HL-60 (cell line): Measurements from ENCODE around the gene POC1B.

Experiments
- DNase-seq, 2 experiments: peaks; one replicate each; pipeline ENCODE4 v3.0.0-alpha.2; 2010 to 2020; ENCODE audit warnings: low read depth in 1 of 2, low spot score in 1 of 2
- H3K27ac ChIP-seq: fragments of 250-450 bp; sonication (Bioruptor Pico); replicated peaks from 2 replicates; pipeline ENCODE4 v1.5.1; 2020; ENCODE audit warnings: mild to moderate bottlenecking, moderate library complexity
- H3K27me3 ChIP-seq: fragments of 250-450 bp; sonication (Bioruptor Pico); 2 replicates; pipeline ENCODE4 v1.5.1; 2021; ENCODE audit warnings: mild to moderate bottlenecking, moderate library complexity; ENCODE audit not compliant: insufficient read depth, poor library complexity, severe bottlenecking
- H3K4me3 ChIP-seq: replicated peaks from 2 replicates; pipeline ENCODE4 v1.5.1; 2011; ENCODE audit warnings: mild to moderate bottlenecking, control low read depth, low read length; ENCODE audit not compliant: insufficient read depth
- GABPA ChIP-seq: IDR thresholded peaks from 2 replicates; pipeline ENCODE4 v1.6.1; 2012; ENCODE audit warnings: low read depth
- POLR2AphosphoS5 ChIP-seq: IDR thresholded peaks from 2 replicates; pipeline ENCODE4 v1.6.1; 2012; ENCODE audit warnings: low read depth
- SPI1 ChIP-seq: IDR thresholded peaks from 2 replicates; pipeline ENCODE4 v1.6.1; 2012; ENCODE audit warnings: low read depth, mild to moderate bottlenecking, borderline replicate concordance
- TF ChIP-seq, protein P1 (sequence below): IDR thresholded peaks from 2 replicates; pipeline ENCODE4 v1.6.1; 2012; ENCODE audit warnings: low read depth; ENCODE audit not compliant: insufficient replicate concordance
- TF ChIP-seq, protein P2 (sequence below): IDR thresholded peaks from one replicate; pipeline ENCODE4 v1.5.1; 2011; ENCODE audit warnings: low read length, control low read depth, inconsistent platforms; ENCODE audit not compliant: insufficient read depth

POC1B gene

DNA sequence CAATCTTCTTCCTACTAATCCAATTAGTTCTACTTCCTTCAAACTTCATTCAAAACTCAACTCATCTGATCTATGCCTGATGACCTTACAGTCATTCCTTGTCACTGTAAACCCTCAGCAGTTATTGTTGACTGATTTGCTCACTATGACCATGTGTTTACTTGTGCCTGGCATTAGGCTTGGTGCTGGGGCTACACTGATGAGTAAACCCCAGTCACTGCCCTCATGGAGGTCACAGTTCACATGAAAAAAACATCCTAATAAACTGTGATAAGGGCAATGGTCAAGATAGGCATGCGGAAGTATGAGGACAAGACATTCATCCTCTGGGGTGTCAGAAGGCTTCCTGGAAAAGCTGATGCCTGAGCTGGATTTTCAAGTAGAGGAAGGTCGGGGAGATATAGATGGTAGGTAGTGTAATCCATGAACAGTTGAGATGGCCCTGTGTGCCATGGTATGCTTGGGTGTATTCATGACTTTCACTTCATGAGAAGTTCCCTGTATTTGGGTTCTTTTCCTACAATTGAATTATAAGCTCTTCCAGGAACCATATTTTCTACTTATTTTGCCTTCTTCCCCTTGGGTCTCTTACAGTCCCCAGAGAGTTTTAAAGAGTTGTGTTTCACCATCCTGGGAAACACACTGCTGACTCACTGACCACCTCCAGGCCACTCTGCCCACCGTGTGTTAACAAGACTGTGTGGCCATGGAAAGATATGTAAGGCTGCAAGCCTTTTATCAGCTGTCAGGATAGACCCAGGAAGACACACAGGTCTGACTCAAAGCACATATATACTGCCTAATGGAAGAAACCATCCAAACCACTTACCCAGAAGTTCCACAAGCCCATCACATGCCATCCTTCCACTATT is 134.8 kb downstream of the POC1B start:
- H3K27ac ChIP-seq: no peak overlapping the region
- no peaks in the 10 kb centered on the region for H3K27me3 ChIP-seq
- H3K4me3 ChIP-seq: no peak overlapping the region
- TF ChIP-seq, protein P1, sequence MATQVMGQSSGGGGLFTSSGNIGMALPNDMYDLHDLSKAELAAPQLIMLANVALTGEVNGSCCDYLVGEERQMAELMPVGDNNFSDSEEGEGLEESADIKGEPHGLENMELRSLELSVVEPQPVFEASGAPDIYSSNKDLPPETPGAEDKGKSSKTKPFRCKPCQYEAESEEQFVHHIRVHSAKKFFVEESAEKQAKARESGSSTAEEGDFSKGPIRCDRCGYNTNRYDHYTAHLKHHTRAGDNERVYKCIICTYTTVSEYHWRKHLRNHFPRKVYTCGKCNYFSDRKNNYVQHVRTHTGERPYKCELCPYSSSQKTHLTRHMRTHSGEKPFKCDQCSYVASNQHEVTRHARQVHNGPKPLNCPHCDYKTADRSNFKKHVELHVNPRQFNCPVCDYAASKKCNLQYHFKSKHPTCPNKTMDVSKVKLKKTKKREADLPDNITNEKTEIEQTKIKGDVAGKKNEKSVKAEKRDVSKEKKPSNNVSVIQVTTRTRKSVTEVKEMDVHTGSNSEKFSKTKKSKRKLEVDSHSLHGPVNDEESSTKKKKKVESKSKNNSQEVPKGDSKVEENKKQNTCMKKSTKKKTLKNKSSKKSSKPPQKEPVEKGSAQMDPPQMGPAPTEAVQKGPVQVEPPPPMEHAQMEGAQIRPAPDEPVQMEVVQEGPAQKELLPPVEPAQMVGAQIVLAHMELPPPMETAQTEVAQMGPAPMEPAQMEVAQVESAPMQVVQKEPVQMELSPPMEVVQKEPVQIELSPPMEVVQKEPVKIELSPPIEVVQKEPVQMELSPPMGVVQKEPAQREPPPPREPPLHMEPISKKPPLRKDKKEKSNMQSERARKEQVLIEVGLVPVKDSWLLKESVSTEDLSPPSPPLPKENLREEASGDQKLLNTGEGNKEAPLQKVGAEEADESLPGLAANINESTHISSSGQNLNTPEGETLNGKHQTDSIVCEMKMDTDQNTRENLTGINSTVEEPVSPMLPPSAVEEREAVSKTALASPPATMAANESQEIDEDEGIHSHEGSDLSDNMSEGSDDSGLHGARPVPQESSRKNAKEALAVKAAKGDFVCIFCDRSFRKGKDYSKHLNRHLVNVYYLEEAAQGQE: no peak
- TF ChIP-seq, protein P2, sequence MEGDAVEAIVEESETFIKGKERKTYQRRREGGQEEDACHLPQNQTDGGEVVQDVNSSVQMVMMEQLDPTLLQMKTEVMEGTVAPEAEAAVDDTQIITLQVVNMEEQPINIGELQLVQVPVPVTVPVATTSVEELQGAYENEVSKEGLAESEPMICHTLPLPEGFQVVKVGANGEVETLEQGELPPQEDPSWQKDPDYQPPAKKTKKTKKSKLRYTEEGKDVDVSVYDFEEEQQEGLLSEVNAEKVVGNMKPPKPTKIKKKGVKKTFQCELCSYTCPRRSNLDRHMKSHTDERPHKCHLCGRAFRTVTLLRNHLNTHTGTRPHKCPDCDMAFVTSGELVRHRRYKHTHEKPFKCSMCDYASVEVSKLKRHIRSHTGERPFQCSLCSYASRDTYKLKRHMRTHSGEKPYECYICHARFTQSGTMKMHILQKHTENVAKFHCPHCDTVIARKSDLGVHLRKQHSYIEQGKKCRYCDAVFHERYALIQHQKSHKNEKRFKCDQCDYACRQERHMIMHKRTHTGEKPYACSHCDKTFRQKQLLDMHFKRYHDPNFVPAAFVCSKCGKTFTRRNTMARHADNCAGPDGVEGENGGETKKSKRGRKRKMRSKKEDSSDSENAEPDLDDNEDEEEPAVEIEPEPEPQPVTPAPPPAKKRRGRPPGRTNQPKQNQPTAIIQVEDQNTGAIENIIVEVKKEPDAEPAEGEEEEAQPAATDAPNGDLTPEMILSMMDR: no peak
- no peak for TF ChIP-seq POLR2AphosphoS5
- TF ChIP-seq GABPA: no peak
- TF ChIP-seq SPI1: no peak
- peak in 1 of 2 experiments; percentile 28 for DNase-seq

DNA sequence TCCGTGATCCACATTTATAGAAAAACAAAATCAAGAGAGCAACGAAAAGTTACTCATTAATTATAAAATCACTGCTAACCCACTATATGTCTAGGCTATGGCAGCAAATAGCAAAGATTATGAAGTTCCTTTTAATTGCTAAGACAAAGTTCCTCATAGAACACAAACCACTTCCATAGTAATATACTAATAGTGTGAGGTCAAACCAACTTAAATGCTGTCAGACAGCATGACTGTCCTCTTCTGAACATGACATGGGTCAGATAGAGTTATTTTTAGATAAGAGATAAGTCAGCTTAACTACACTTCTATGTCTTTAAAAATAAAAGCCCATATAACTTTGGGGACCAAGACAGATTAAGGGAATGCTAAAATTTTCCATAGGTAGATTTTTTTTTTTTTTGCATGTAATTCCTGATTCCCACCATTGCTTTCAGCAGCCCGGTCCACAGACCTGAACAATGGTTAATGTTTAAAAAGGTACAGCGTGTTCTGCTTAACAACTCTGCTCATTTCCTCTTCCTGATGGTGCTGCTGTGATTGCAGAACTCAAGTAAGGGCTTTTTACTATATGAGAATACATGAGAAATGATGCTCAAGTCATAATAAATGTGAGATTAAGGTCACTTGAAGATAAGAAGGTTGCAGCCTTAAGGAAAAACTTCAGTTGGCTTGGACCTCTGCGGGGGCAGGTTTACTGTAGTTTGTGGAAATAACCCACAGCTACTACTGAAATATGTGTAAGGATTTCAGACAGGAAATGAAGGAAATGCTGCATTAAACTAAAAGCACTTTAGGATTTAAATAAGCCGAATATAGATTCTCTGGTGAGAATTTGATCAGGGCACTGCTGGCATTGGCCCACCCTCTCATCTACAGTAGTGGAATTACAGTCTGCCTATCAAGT is 135.8 kb downstream of the POC1B start:
- H3K4me3 ChIP-seq: no peak overlapping the region
- no peaks in the 10 kb centered on the region for H3K27me3 ChIP-seq
- H3K27ac ChIP-seq: no peak overlapping the region
- DNase-seq: no peak
- TF ChIP-seq, protein P1: no peak
- peak; percentile 6; the same call in 1 of the 2 replicates for TF ChIP-seq SPI1

DNA sequence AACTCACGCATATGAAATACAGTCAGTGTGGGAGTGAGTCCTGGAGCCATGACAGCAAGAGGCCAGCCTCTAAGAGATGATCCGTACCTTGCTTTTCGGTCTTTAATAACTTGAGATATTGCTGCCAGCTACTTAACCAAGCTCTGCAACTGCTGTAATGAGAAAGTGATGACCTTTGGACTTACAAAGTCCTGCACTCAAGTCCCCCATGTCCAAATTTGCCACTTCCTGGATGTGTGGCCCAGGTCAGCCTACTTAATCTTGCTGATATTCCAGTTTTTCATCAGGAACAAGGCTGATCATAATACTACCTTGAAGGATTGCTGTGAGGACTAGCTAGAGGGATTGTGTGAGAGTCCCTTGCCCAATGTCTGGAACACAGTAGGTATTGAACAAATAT is 139.7 kb downstream of the POC1B start:
- Histone ChIP-seq H3K4me3 (no peak overlapping the region), H3K27ac (no peak overlapping the region), H3K27me3 (no peaks in the 10 kb centered on the region)
- no peak for DNase-seq
- TF ChIP-seq POLR2AphosphoS5: no peak
- TF ChIP-seq GABPA: no peak
- no peak for TF ChIP-seq SPI1
- TF ChIP-seq, protein P2: no peak
- TF ChIP-seq, protein P1: no peak
